ENCODE measurements around the gene TPRX1. TPM values are rescaled to one million over a fixed set of nuclear protein-coding genes. Genes with fewer than 3 reads are reported as not detected.
A peak's percentile ranks its signal among the peaks of the same experiment; 100 is the strongest.
"Not testable (repeated sequence)": the region's sequence is repeated elsewhere in the genome, so short reads cannot be mapped to it uniquely, and the experiment has no call there.

Gene TPRX1
- total RNA-seq, 2 experiments from 2014 or later, result not detected

DNA sequence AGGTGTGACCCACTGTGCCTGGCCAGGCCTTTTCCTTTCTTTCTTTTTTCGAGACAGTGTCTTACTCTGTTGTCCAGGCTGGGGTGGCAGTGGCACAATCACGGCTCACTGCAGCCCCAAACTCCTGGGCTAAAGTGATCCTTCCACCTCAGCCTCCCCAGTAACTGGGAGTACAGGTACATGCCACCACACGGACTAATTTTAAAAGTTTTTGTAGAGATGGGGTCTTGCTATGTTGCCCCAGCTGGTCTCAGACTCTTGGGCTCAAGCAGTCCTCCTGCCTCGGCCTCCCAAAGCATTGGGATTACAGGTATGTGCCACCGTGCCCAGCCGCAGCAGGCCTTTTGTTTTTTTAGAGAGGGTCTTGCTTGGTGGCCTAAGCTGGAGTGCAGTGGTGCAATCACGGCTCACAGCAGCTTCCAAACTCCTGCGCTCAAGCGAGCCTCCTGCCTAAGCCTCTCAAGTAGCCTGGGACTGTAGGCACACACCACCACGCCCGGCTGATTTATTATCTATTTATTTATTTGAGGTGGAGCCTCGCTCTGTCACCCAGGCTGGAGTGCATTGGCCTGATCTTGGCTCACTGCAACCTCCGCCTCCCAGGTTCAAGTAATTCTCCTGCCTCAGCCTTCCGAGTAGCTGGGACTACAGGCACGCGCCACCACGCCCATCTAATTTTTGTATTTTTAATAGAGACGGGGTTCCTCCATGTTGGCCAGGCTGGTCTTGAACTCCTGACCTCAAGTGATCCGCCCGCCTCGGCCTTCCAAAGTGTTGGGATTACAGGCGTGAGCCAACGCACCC is 26.9 kb downstream of the TPRX1 start:
- DNase-seq, H3K27me3 Mint-ChIP-seq, H3K9me3 Mint-ChIP-seq, CTCF ChIA-PET: not testable (repeated sequence)
- peaks cover 19% of the 10 kb centered on the region for H3K36me3 Mint-ChIP-seq (ENCODE audit: low read depth)
- H3K4me3 Mint-ChIP-seq, result peak overlapping the region; percentile 98
- peaks cover 30% of the 10 kb centered on the region for H3K4me1 Mint-ChIP-seq
- peak overlapping the region; percentile 86 for H3K27ac Mint-ChIP-seq
- POLR2A ChIA-PET, result interaction anchor here (0.8 kb wide), 2 partner anchors 14 to 54 kb away, joined by 3 to 4 read pairs; no protein-coding TSS in a partner anchor

GRCh38 chr19:47776568-47776967 is 27.8 kb downstream of the TPRX1 start:
- H3K27ac Mint-ChIP-seq, result no peak overlapping the region
- POLR2A ChIA-PET, result interaction anchor here (1.2 kb wide), 1 partner anchor 10 kb away, joined by 3 read pairs; no protein-coding TSS in a partner anchor
- no peak for DNase-seq
- H3K27me3 Mint-ChIP-seq, result no peaks in the 10 kb centered on the region
- H3K4me3 Mint-ChIP-seq, result peak overlapping the region; percentile 44
- H3K9me3 Mint-ChIP-seq, result no peaks in the 10 kb centered on the region
- H3K36me3 Mint-ChIP-seq (ENCODE audit: low read depth), result peaks cover 12% of the 10 kb centered on the region
- CTCF ChIA-PET, result no interaction called here
- H3K4me1 Mint-ChIP-seq, result peaks cover 27% of the 10 kb centered on the region

GRCh38 chr19:47771291-47771690 is 33.1 kb downstream of the TPRX1 start:
- H3K4me3 Mint-ChIP-seq; POLR2A ChIA-PET; DNase-seq; H3K36me3 Mint-ChIP-seq (ENCODE audit: low read depth); CTCF ChIA-PET; H3K9me3 Mint-ChIP-seq; H3K27ac Mint-ChIP-seq; H3K27me3 Mint-ChIP-seq; H3K4me1 Mint-ChIP-seq: not testable (repeated sequence)

- no peak overlapping the region for H3K27ac Mint-ChIP-seq
- DNase-seq, result no peak
- no peaks in the 10 kb centered on the region for H3K4me1 Mint-ChIP-seq
- H3K9me3 Mint-ChIP-seq, result no peaks in the 10 kb centered on the region
- CTCF ChIA-PET, result no interaction called here
- no peak overlapping the region for H3K4me3 Mint-ChIP-seq
- POLR2A ChIA-PET, result no interaction called here
- no peaks in the 10 kb centered on the region for H3K36me3 Mint-ChIP-seq (ENCODE audit: low read depth)
- H3K27me3 Mint-ChIP-seq, result peaks cover 4% of the 10 kb centered on the region
Observed at GRCh38 chr19:47769534-47769933, 34.8 kb downstream of the TPRX1 start.

- Mint-ChIP-seq H3K4me3 (no peak overlapping the region), H3K4me1 (no peaks in the 10 kb centered on the region), H3K9me3 (no peaks in the 10 kb centered on the region), H3K27me3 (peaks cover 4% of the 10 kb centered on the region), H3K36me3 (ENCODE audit: low read depth) (no peaks in the 10 kb centered on the region), H3K27ac (no peak overlapping the region)
- DNase-seq, result no peak
- CTCF ChIA-PET, result interaction anchor here (1.4 kb wide), 1 partner anchor 9 kb away, joined by 3 read pairs; no protein-coding TSS in a partner anchor
- POLR2A ChIA-PET, result interaction anchor here (1.4 kb wide), 1 partner anchor 10 kb away, joined by 6 read pairs; no protein-coding TSS in a partner anchor
Observed at GRCh38 chr19:47768604-47769003, 35.7 kb downstream of the TPRX1 start.

GRCh38 chr19:47767349-47767748 is 37.0 kb downstream of the TPRX1 start:
- ChIA-PET CTCF (interaction anchor here (1.0 to 1.6 kb wide), 5 partner anchors 8 to 102 kb away, joined by 3 to 5 read pairs (median 3); partner anchors contain the start of gene NOP53), POLR2A (interaction anchor here (1.0 to 1.4 kb wide), 3 partner anchors 9 to 27 kb away, joined by 3 to 6 read pairs (median 3); no protein-coding TSS in a partner anchor)
- no peaks in the 10 kb centered on the region for H3K4me1 Mint-ChIP-seq
- no peak overlapping the region for H3K27ac Mint-ChIP-seq
- H3K9me3 Mint-ChIP-seq, result no peaks in the 10 kb centered on the region
- H3K36me3 Mint-ChIP-seq (ENCODE audit: low read depth), result no peaks in the 10 kb centered on the region
- no peak overlapping the region for H3K4me3 Mint-ChIP-seq
- peaks cover 4% of the 10 kb centered on the region for H3K27me3 Mint-ChIP-seq
- no peak for DNase-seq

DNA sequence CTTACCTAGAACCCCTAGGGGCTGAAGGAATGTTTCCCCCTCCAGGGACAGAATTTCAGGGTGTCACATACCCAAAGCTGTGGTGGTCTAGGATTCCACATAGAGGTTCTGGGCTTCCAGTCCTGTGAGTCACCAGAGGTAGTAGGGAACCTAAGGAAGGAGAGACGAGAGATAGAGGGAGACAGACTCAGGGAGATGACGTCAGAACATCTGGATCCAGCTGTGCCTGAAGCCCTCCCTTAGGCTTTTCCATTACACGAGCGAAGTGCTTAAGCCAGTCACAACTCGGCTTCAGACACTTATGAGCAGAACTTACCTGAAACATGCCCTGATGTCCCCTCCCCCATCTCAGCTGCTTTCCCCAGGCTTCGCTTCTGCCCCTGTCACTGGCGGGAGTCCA is 37.7 kb downstream of the TPRX1 start:
- H3K4me3 Mint-ChIP-seq, result no peak overlapping the region
- POLR2A ChIA-PET, result interaction anchor here (1.0 to 1.2 kb wide), 2 partner anchors 9 to 26 kb away, joined by 3 read pairs; no protein-coding TSS in a partner anchor
- CTCF ChIA-PET, result interaction anchor here (1.2 to 1.6 kb wide), 3 partner anchors 21 to 103 kb away, joined by 3 to 5 read pairs (median 3); no protein-coding TSS in a partner anchor
- H3K9me3 Mint-ChIP-seq, result no peaks in the 10 kb centered on the region
- no peak overlapping the region for H3K27ac Mint-ChIP-seq
- H3K36me3 Mint-ChIP-seq (ENCODE audit: low read depth), result no peaks in the 10 kb centered on the region
- H3K27me3 Mint-ChIP-seq, result peaks cover 4% of the 10 kb centered on the region
- no peaks in the 10 kb centered on the region for H3K4me1 Mint-ChIP-seq
- DNase-seq, result no peak

DNA sequence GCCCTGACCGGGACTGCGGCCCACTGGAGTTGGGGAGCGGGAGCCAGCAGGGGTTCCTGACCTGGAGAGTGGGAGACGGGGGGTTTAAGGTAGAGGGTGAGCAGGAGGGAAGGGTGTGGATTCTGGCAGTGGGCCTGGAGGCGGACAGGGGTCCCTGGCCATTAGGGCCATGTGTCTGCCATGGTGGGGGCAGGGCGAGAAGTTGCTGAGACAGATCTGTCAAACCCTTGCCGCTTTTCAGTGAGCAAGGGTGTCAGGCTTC is 38.1 kb downstream of the TPRX1 start:
- peaks cover 4% of the 10 kb centered on the region for H3K27me3 Mint-ChIP-seq
- ChIA-PET POLR2A (interaction anchor here (1.0 to 1.2 kb wide), 2 partner anchors 10 to 26 kb away, joined by 3 read pairs; no protein-coding TSS in a partner anchor), CTCF (interaction anchor here (1.2 to 1.6 kb wide), 5 partner anchors 13 to 103 kb away, joined by 3 to 5 read pairs (median 3); no protein-coding TSS in a partner anchor)
- no peaks in the 10 kb centered on the region for H3K9me3 Mint-ChIP-seq
- H3K4me3 Mint-ChIP-seq, result no peak overlapping the region
- H3K36me3 Mint-ChIP-seq (ENCODE audit: low read depth), result no peaks in the 10 kb centered on the region
- H3K4me1 Mint-ChIP-seq, result no peaks in the 10 kb centered on the region
- no peak for DNase-seq
- no peak overlapping the region for H3K27ac Mint-ChIP-seq

DNA sequence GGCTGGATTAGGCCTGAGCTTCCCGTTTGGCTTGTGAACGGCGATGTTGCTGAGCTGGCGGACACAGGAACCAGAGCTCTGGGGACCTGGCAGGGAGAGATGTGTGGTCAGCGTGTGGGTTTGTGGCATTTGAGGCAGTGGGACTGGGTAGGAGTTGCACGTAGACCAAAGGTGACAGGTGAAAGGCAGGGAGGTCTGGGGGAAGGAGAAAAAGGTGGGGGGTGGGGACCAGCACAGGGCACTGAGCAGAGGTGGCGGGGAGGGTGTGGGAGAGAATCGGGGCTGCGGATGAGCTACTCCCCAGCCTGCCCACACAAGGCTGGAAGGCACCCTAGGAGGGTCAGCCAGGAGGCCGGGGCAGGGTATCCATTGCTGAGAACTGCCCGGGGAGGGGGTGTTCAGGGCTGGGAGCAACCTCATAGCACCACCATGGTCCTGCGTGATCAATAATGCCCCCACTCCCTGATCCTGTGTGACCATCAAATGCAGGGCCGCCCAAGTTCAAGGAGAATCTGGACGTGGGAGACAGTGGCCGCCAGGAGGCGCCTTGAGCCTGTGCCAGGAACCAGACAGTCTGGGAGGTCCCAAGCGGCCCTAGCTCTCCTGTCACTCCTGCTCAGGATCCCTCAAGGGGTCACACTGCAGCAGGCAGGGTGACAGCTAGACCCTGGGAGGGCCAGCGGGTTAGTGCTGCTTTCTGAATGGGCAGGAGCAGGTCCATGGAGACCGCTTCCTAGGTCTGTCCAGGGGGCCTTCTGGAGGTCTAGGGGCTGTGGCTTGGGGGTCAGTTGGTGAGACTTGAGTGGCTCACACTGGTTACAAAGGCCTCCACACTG is 38.6 kb downstream of the TPRX1 start:
- H3K27me3 Mint-ChIP-seq, result peaks cover 4% of the 10 kb centered on the region
- no peaks in the 10 kb centered on the region for H3K9me3 Mint-ChIP-seq
- ChIA-PET POLR2A (interaction anchor here (0.6 to 1.2 kb wide), 3 partner anchors 20 to 1301 kb away, joined by 3 read pairs; partner anchors contain the start of gene NOP53), CTCF (interaction anchor here (0.6 to 1.3 kb wide), 8 partner anchors 9 to 49 kb away, joined by 3 to 4 read pairs (median 3); no protein-coding TSS in a partner anchor)
- no peaks in the 10 kb centered on the region for H3K4me1 Mint-ChIP-seq
- H3K27ac Mint-ChIP-seq, result no peak overlapping the region
- no peaks in the 10 kb centered on the region for H3K36me3 Mint-ChIP-seq (ENCODE audit: low read depth)
- DNase-seq, result peak; percentile 53
- no peak overlapping the region for H3K4me3 Mint-ChIP-seq

DNA sequence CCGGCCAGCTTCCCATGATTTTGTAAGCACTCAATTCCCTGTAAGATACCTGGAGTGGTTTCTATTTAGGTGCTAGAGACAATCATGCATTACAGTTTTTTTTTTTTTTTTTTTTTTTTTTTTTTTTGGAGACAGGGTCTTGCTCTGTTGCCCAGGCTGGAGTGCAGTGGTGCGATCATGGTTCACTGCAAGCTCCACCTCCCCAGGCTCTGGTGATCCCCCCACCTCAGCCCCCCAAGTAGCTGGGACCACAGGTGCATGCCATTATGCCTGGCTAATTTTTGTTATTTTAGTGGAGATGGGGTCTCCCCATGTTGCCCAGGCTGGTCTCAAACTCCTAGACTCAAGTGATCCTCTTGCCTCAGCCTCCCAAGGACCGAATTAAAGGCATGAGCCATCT is 39.6 kb downstream of the TPRX1 start:
- not testable (repeated sequence) for H3K27me3 Mint-ChIP-seq; DNase-seq; H3K36me3 Mint-ChIP-seq (ENCODE audit: low read depth); H3K4me1 Mint-ChIP-seq; H3K9me3 Mint-ChIP-seq; H3K4me3 Mint-ChIP-seq; H3K27ac Mint-ChIP-seq
- ChIA-PET CTCF (interaction anchor here (1.0 to 1.3 kb wide), 2 partner anchors 26 to 27 kb away, joined by 3 to 4 read pairs; no protein-coding TSS in a partner anchor), POLR2A (interaction anchor here (0.8 kb wide), 1 partner anchor 19 kb away, joined by 3 read pairs; the partner anchor contains the start of gene NOP53)

- H3K36me3 Mint-ChIP-seq (ENCODE audit: low read depth), result peaks cover 14% of the 10 kb centered on the region
- CTCF ChIA-PET, result no interaction called here
- no peaks in the 10 kb centered on the region for H3K4me1 Mint-ChIP-seq
- no peak for DNase-seq
- no peak overlapping the region for H3K4me3 Mint-ChIP-seq
- POLR2A ChIA-PET, result no interaction called here
- no peak overlapping the region for H3K27ac Mint-ChIP-seq
- H3K9me3 Mint-ChIP-seq, result no peaks in the 10 kb centered on the region
- H3K27me3 Mint-ChIP-seq, result no peaks in the 10 kb centered on the region
Observed at GRCh38 chr19:47762615-47763308, 41.6 kb downstream of the TPRX1 start.

- POLR2A ChIA-PET, result no interaction called here
- CTCF ChIA-PET, result no interaction called here
- Mint-ChIP-seq H3K9me3 (no peaks in the 10 kb centered on the region), H3K4me3 (no peak overlapping the region), H3K36me3 (ENCODE audit: low read depth) (peaks cover 20% of the 10 kb centered on the region), H3K27me3 (no peaks in the 10 kb centered on the region), H3K27ac (no peak overlapping the region), H3K4me1 (no peaks in the 10 kb centered on the region)
- DNase-seq, result no peak
Observed at GRCh38 chr19:47762151-47762550, 42.2 kb downstream of the TPRX1 start.

All from activated CD4-positive, alpha-beta memory T cell treated with anti-CD3 and anti-CD28 coated beads, Interleukin-2, amount 10 ng/mL, durations not matched to agents 7 days and 5 days (primary cell).